GM12874 (cell line): ENCODE data around the gene SNAI3.

Source experiments
- CTCF ChIP-seq: IDR thresholded peaks from 2 replicates; pipeline ENCODE4 v1.5.1; 2011; ENCODE audit warnings: low read depth, mild to moderate bottlenecking, control low read depth, low read length, moderate library complexity; ENCODE audit not compliant: insufficient read depth

SNAI3 gene

GRCh38 chr16:88634994-88635670 lies 51.2 kb downstream of the SNAI3 start:
- no peak for TF ChIP-seq CTCF

- no peak for TF ChIP-seq CTCF
Observed at GRCh38 chr16:88634141-88634993, 51.9 kb downstream of the SNAI3 start.

DNA sequence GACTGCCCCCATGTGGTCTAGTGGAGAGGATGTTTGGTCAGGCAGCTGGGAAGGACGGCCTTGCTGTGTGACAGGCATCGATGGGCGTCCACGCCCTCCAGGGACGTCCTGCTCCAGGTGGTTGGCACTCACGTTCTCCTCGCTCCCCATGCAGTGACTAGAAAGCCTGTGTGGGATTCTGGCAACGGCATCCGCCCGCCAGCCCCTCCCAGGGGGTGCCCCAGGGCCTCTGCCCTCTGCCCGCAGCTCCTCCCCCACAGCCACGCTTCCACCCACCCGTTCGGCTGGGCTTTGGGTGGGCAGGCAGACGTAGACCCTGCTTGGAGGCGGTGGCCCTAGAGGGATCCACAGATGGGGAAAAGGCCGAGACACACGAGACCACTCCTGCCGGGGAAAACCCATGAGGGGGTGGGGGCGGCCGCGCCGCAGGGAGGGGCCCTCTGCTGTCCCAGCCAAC lies 52.6 kb downstream of the SNAI3 start:
- peak; percentile 61 for TF ChIP-seq CTCF

GRCh38 chr16:88632587-88632930 lies 53.7 kb downstream of the SNAI3 start:
- TF ChIP-seq CTCF = no peak

GRCh38 chr16:88631920-88632586 lies 54.3 kb downstream of the SNAI3 start:
- no peak for TF ChIP-seq CTCF

- no peak for TF ChIP-seq CTCF
Observed at GRCh38 chr16:88631384-88631783, 54.9 kb downstream of the SNAI3 start.

GRCh38 chr16:88630941-88631340 lies 55.4 kb downstream of the SNAI3 start:
- TF ChIP-seq CTCF = no peak
